ENCODE data around the gene MT3.

MT3 gene

DNA sequence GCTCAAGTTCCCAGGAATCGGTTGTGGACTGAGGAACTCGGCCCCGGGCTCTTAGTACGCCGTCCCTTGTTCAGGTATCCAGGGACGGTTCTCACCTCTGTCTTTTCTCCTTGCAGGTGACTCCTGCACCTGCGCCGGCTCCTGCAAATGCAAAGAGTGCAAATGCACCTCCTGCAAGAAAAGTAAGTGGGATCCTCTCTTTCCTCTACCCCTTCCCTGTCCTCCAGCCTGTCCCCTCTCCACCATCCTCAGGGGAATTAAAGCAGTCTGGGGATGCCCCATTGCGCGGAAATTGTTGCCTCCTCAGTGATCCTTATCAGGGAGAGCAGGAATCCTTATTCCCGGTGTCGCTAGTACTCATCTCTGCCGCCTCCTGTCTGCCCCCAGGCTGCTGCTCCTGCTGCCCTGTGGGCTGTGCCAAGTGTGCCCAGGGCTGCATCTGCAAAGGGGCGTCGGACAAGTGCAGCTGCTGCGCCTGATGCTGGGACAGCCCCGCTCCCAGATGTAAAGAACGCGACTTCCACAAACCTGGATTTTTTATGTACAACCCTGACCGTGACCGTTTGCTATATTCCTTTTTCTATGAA is 19.6 kb downstream of the MT3 start:
- no peaks in the 10 kb centered on the region for H3K9me3 ChIP-seq (ENCODE audit: control insufficient read depth, insufficient read depth, low read depth, low read length)
- peak overlapping the region; percentile 10; the same call in 1 of the 2 replicates for H3K27ac ChIP-seq (ENCODE audit: extremely low read depth, low read depth, low read length)
- CTCF ChIA-PET: interaction anchor here (0.6 to 1.3 kb wide), 3 partner anchors 32 to 321 kb away, joined by 3 to 10 read pairs (median 4); no protein-coding TSS in a partner anchor
- H3K4me1 ChIP-seq (ENCODE audit: control insufficient read depth, insufficient read depth, low read length): peaks cover 3% of the 10 kb centered on the region; the same call in 1 of the 2 replicates
- POLR2A ChIA-PET: interaction anchor here (0.7 to 1.5 kb wide), 10 partner anchors 9 to 158 kb away, joined by 3 to 13 read pairs (median 4); partner anchors contain the start of genes MT1E, MT1F, MT1X and NUDT21
- peak overlapping the region; percentile 51 for H3K4me3 ChIP-seq (ENCODE audit: low read depth, low read length)
- H3K36me3 ChIP-seq (ENCODE audit: control insufficient read depth in 2 of 2, insufficient read depth in 1 of 2, low read length in 2 of 2): no peaks in the 10 kb centered on the region
- no peak for TF ChIP-seq GFI1B (tag by site-specific recombination; IDR thresholded peaks at IDR 0.05)
- peak; percentile 98 for TF ChIP-seq ZBTB20 (tag by site-specific recombination; IDR thresholded peaks at IDR 0.05)
- no peak for TF ChIP-seq ZNF677 (tag by site-specific recombination; IDR thresholded peaks at IDR 0.05)
- TF ChIP-seq, protein P1, sequence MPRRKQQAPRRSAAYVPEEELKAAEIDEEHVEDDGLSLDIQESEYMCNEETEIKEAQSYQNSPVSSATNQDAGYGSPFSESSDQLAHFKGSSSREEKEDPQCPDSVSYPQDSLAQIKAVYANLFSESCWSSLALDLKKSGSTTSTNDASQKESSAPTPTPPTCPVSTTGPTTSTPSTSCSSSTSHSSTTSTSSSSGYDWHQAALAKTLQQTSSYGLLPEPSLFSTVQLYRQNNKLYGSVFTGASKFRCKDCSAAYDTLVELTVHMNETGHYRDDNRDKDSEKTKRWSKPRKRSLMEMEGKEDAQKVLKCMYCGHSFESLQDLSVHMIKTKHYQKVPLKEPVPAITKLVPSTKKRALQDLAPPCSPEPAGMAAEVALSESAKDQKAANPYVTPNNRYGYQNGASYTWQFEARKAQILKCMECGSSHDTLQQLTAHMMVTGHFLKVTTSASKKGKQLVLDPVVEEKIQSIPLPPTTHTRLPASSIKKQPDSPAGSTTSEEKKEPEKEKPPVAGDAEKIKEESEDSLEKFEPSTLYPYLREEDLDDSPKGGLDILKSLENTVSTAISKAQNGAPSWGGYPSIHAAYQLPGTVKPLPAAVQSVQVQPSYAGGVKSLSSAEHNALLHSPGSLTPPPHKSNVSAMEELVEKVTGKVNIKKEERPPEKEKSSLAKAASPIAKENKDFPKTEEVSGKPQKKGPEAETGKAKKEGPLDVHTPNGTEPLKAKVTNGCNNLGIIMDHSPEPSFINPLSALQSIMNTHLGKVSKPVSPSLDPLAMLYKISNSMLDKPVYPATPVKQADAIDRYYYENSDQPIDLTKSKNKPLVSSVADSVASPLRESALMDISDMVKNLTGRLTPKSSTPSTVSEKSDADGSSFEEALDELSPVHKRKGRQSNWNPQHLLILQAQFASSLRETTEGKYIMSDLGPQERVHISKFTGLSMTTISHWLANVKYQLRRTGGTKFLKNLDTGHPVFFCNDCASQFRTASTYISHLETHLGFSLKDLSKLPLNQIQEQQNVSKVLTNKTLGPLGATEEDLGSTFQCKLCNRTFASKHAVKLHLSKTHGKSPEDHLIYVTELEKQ (tag by site-specific recombination; IDR thresholded peaks at IDR 0.05; ENCODE audit: borderline replicate concordance): no peak
- no peak for TF ChIP-seq SETDB1 (IDR thresholded peaks at IDR 0.05; ENCODE audit: insufficient read length, low read length)
- peak; percentile 54; the same call in 1 of the 2 replicates for TF ChIP-seq ZBTB17 (tag by site-specific recombination; IDR thresholded peaks at IDR 0.05)
- no peak for TF ChIP-seq ZNF629 (tag by site-specific recombination; IDR thresholded peaks at IDR 0.05)
- TF ChIP-seq, protein P2, sequence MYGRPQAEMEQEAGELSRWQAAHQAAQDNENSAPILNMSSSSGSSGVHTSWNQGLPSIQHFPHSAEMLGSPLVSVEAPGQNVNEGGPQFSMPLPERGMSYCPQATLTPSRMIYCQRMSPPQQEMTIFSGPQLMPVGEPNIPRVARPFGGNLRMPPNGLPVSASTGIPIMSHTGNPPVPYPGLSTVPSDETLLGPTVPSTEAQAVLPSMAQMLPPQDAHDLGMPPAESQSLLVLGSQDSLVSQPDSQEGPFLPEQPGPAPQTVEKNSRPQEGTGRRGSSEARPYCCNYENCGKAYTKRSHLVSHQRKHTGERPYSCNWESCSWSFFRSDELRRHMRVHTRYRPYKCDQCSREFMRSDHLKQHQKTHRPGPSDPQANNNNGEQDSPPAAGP (tag by site-specific recombination; IDR thresholded peaks at IDR 0.05): no peak
- 0 out of 2 replicates have a peak, but pooled peaks have one; percentile 3 for TF ChIP-seq ZXDB (tag by site-specific recombination; IDR thresholded peaks at IDR 0.05)
- no peak for TF ChIP-seq ZNF350 (tag by site-specific recombination; IDR thresholded peaks at IDR 0.05)
- TF ChIP-seq ZBTB48 (tag by site-specific recombination; IDR thresholded peaks at IDR 0.05): peak; percentile 31; the same call in 1 of the 2 replicates
- TF ChIP-seq PRDM2 (tag by site-specific recombination; IDR thresholded peaks at IDR 0.05; ENCODE audit: borderline replicate concordance): no peak
- TF ChIP-seq ZNF157 (tag by site-specific recombination; IDR thresholded peaks at IDR 0.05): no peak
- TF ChIP-seq SALL2 (tag by site-specific recombination; IDR thresholded peaks at IDR 0.05; ENCODE audit: borderline replicate concordance): no peak
- TF ChIP-seq ZNF707 (tag by site-specific recombination; IDR thresholded peaks at IDR 0.05): no peak
- no peak for TF ChIP-seq ZNF776 (tag by site-specific recombination; IDR thresholded peaks at IDR 0.05; ENCODE audit: borderline replicate concordance)
- TF ChIP-seq IKZF3 (tag by site-specific recombination; IDR thresholded peaks at IDR 0.05): peak; percentile 34; the same call in 1 of the 2 replicates
- TF ChIP-seq, protein P3, sequence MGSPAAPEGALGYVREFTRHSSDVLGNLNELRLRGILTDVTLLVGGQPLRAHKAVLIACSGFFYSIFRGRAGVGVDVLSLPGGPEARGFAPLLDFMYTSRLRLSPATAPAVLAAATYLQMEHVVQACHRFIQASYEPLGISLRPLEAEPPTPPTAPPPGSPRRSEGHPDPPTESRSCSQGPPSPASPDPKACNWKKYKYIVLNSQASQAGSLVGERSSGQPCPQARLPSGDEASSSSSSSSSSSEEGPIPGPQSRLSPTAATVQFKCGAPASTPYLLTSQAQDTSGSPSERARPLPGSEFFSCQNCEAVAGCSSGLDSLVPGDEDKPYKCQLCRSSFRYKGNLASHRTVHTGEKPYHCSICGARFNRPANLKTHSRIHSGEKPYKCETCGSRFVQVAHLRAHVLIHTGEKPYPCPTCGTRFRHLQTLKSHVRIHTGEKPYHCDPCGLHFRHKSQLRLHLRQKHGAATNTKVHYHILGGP (tag by site-specific recombination; IDR thresholded peaks at IDR 0.05): no peak
- TF ChIP-seq, protein P4, sequence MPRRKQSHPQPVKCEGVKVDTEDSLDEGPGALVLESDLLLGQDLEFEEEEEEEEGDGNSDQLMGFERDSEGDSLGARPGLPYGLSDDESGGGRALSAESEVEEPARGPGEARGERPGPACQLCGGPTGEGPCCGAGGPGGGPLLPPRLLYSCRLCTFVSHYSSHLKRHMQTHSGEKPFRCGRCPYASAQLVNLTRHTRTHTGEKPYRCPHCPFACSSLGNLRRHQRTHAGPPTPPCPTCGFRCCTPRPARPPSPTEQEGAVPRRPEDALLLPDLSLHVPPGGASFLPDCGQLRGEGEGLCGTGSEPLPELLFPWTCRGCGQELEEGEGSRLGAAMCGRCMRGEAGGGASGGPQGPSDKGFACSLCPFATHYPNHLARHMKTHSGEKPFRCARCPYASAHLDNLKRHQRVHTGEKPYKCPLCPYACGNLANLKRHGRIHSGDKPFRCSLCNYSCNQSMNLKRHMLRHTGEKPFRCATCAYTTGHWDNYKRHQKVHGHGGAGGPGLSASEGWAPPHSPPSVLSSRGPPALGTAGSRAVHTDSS (tag by site-specific recombination; IDR thresholded peaks at IDR 0.05): no peak
- no peak for TF ChIP-seq MEIS1 (CRISPR knock-in tag; IDR thresholded peaks at IDR 0.05; ENCODE audit: borderline replicate concordance)
- TF ChIP-seq EGR2 (tag by site-specific recombination; IDR thresholded peaks at IDR 0.05; ENCODE audit: low read depth): peak; percentile 10; the same call in 1 of the 2 replicates
- peak; percentile 11; the same call in 1 of the 2 replicates for TF ChIP-seq ZNF335 (tag by site-specific recombination; conservative IDR thresholded peaks at IDR 0.05)
- no peak for TF ChIP-seq ZNF660 (tag by site-specific recombination; IDR thresholded peaks at IDR 0.05)

All from HEK293 (cell line).